VCaP (cell line): ENCODE data around the gene CLSTN3.

Experiments
- H3K27ac ChIP-seq: fragments of 450-650 bp; 2 replicates; pipeline ENCODE4 v1.5.1; 2017
- TF ChIP-seq, protein P1 (sequence below): fragments of 450-650 bp; conservative IDR thresholded peaks from 2 replicates; pipeline ENCODE4 v1.5.1; 2017; ENCODE audit warnings: mild to moderate bottlenecking, moderate library complexity

CLSTN3 gene

GRCh38 chr12:7155471-7156034 lies 25.4 kb downstream of the CLSTN3 start:
- no peak overlapping the region for H3K27ac ChIP-seq
- TF ChIP-seq, protein P1, sequence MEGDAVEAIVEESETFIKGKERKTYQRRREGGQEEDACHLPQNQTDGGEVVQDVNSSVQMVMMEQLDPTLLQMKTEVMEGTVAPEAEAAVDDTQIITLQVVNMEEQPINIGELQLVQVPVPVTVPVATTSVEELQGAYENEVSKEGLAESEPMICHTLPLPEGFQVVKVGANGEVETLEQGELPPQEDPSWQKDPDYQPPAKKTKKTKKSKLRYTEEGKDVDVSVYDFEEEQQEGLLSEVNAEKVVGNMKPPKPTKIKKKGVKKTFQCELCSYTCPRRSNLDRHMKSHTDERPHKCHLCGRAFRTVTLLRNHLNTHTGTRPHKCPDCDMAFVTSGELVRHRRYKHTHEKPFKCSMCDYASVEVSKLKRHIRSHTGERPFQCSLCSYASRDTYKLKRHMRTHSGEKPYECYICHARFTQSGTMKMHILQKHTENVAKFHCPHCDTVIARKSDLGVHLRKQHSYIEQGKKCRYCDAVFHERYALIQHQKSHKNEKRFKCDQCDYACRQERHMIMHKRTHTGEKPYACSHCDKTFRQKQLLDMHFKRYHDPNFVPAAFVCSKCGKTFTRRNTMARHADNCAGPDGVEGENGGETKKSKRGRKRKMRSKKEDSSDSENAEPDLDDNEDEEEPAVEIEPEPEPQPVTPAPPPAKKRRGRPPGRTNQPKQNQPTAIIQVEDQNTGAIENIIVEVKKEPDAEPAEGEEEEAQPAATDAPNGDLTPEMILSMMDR = no peak

GRCh38 chr12:7156259-7157197 lies 26.4 kb downstream of the CLSTN3 start:
- TF ChIP-seq, protein P1 = no peak
- no peak overlapping the region for H3K27ac ChIP-seq

DNA sequence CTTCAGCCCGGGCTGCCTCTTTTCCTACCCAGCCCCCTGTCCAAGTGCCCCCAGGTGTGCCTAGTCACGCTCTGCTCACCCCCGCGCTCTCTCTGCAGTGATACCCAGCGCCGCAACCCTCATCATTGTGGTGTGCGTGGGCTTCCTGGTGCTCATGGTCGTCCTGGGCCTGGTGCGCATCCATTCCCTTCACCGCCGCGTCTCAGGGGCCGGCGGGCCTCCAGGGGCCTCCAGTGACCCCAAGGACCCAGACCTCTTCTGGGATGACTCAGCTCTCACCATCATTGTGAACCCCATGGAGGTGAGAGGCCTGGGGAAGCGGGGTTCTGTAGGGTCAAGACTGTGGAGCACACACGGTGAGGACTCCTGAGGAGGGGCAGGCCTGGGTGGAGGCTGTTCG lies 27.2 kb downstream of the CLSTN3 start:
- H3K27ac ChIP-seq = no peak overlapping the region
- TF ChIP-seq, protein P1 = no peak

DNA sequence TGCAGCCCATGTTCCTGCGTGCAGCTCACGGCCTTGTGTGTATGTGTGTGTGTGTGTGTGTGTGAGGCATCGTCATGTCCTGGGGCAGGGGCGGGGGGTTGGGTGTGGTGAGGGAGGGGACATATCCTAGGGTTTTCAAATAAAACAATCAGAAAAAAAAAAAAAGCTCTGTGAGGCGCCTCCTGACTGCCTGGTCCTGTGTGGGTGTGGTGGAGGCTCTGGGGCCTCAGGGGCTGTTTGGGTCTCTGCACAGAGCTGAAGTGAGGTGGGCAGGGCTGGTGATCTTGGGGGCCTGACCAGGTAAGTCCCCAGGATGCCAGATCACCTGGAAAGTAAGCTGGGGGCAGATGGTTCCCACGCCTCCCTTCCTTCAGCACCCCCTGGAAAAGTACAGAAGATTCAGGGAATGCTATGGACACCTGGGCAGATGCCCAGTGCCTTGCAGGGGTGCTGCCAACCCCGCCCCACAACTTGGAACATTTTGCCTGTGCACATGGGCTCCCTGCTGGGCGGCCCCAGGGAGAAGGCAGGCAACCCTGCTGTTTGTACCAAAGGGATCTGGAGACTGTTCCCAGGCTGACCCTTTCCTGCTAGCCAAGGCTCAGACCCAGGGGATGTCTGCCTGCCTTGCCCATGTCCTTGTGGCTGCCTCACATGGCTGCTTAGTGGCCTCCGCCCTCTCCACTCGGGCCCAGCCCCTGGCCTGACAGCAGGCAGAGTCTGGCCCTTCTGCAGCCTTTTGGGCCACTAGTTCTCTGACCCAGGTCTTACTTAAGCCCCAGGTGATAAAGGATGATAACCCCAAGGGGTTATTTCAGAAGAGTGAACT lies 28.8 kb downstream of the CLSTN3 start:
- TF ChIP-seq, protein P1 = no peak
- H3K27ac ChIP-seq = no peak overlapping the region

- TF ChIP-seq, protein P1 = no peak
Measured at GRCh38 chr12:7160183-7160582, 30.0 kb downstream of the CLSTN3 start.

GRCh38 chr12:7161327-7161726 lies 31.2 kb downstream of the CLSTN3 start:
- TF ChIP-seq, protein P1 = no peak
- H3K27ac ChIP-seq = no peak overlapping the region

More at GRCh38 chr12:7160183-7160582, 30.0 kb downstream of the CLSTN3 start:
- no peak overlapping the region for H3K27ac ChIP-seq

DNA sequence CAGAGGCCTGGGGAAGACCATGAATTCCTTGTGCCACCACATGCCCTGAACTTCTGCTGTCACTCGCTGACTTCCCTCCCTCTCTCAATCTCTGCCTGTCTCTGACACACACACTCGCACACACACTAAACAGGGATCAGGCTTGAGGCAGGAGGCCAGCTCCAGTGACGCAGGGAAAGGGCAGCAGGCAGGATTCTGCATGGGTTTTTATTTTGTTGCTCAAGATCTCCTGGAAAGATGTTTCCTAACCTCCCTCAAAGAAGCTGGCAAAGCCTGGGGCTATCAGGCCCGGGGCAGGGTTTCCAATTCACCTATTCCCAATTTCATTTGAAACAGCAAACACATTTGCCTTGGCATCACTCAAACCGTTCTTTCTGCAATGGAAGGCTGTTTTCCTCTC lies 31.6 kb downstream of the CLSTN3 start:
- H3K27ac ChIP-seq = no peak overlapping the region
- TF ChIP-seq, protein P1 = no peak
